Adrenal gland (tissue), 12 donors: ENCODE data around the gene LEAP2. TPM values are rescaled to one million over a fixed set of nuclear protein-coding genes. Genes with fewer than 3 reads are reported as not detected.
"Not testable (repeated sequence)": the region's sequence is repeated elsewhere in the genome, so short reads cannot be mapped to it uniquely, and the experiment has no call there.

Experiments used
- DNase-seq, 7 donors: peaks; one replicate each; pipeline ENCODE4 v3.0.0-alpha.2; 2019 to 2020
- H3K27ac ChIP-seq, 5 donors: fragments of 200-600 bp; sonication (generic) in 4 of 5; 1 replicate in 3 of 5; 2 replicates in 2 of 5; pipeline versions ENCODE4 v1.5.1 to v1.8.0; 2016 to 2020; ENCODE audit warnings: mild to moderate bottlenecking in 1 of 5
- H3K27me3 ChIP-seq: fragments of 200-600 bp; 2 replicates; pipeline ENCODE4 v1.8.0; 2021
- H3K36me3 ChIP-seq, 2 donors: fragments of 200-600 bp; replicated peaks in 1 of 2; 1 replicate in 1 of 2; 2 replicates in 1 of 2; pipeline versions ENCODE4 v1.5.1 to v1.8.0; 2018 to 2022
- H3K4me1 ChIP-seq, 2 donors: fragments of 200-600 bp; replicated peaks in 1 of 2; 1 replicate in 1 of 2; 2 replicates in 1 of 2; pipeline versions ENCODE4 v1.5.1 to v1.8.0; 2018 to 2021
- H3K4me3 ChIP-seq, 4 donors: fragments of 200-600 bp; sonication (generic) in 3 of 4; one replicate each; pipeline ENCODE4 v1.5.1; 2016 to 2018
- H3K9me3 ChIP-seq, 3 donors: fragments of 200-600 bp; sonication (generic) in 1 of 3; replicated peaks in 1 of 3; 1 replicate in 2 of 3; 2 replicates in 1 of 3; pipeline versions ENCODE4 v1.5.1 to v1.8.0; 2016 to 2021
- POLR2A ChIP-seq, 2 donors: fragments of 450-650 bp; IDR thresholded peaks; one replicate each; pipeline ENCODE4 v1.6.1; 2017; ENCODE audit warnings: antibody characterized with exemption in 2 of 2, mild to moderate bottlenecking in 2 of 2, moderate library complexity in 1 of 2
- WGBS, 4 donors: extraction: QIAGEN DNeasy Blood & Tissue Kit in 2 of 4; methylation state at CpG; one replicate each; pipeline versions ENCODE4 v1.1.5 to v1.1.7; 2013 to 2017; 5-methylcytosine and 5-hydroxymethylcytosine counted together
- intact Hi-C, 2 donors: fragments of 100-400 bp; cut with DNase I; formaldehyde crosslinking; loops; one replicate each; pipeline versions ENCODE4 v1.14.1 to v1.15.0; 2022 to 2023
- polyA plus RNA-seq, 3 donors: library from polyadenylated mRNA; stranded (reverse); fragments of 200-250 nt in 2 of 3; fragments of 350-450 nt in 1 of 3; fragmentation: Illumina TruSeq in 1 of 3; extraction: RNeasy Lipid Tissue Mini Kit (QIAGEN cat#74804) in 1 of 3; gene quantifications; one replicate each; pipeline ENCODE4 v1.2.3, GENCODE V29; 2013 to 2014
- total RNA-seq, 9 donors: library from RNA; depleted of rRNA in 4 of 9; stranded (reverse); fragments of >200 nt in 4 of 9; fragments of 120-200 nt in 1 of 9; fragmentation: NEBNext Ultra II Directional in 1 of 9; extraction: Animal tissue kit (Norgen Biotek cat#: 25700) in 1 of 9; gene quantifications; one replicate each; pipeline versions ENCODE4 v1.1.0 to v1.2.4, GENCODE V29; 2013 to 2023
- TF ChIP-seq, protein P1 (sequence below), 6 experiments: fragments of 450-650 bp in 4 of 6; fragments of 200-600 bp in 2 of 6; sonication (generic) in 1 of 6; IDR thresholded peaks; 1 replicate in 5 of 6; 2 replicates in 1 of 6; pipeline versions ENCODE4 v1.5.1 to v1.8.0; 2016 to 2021; ENCODE audit warnings: antibody characterized with exemption in 6 of 6, mild to moderate bottlenecking in 2 of 6, moderate library complexity in 1 of 6
- donor health status: healthy with polysubstance abuse.
- donor health status: Bipolar disorder and iron deficiency.
- donor health status: DM: yes; HTN: yes; CAD: no.
- donor health status: DM: no; HTN: no; CAD: no.
- donor health status: DM: no; HTN: no; CAD: no.
- donor health status: DM: yes; HTN: yes; CAD: no.

The LEAP2 gene
- total and polyA plus RNA-seq, 12 donors, result 0.39 to 3.1 (median 1.3) TPM; not detected in 2

DNA sequence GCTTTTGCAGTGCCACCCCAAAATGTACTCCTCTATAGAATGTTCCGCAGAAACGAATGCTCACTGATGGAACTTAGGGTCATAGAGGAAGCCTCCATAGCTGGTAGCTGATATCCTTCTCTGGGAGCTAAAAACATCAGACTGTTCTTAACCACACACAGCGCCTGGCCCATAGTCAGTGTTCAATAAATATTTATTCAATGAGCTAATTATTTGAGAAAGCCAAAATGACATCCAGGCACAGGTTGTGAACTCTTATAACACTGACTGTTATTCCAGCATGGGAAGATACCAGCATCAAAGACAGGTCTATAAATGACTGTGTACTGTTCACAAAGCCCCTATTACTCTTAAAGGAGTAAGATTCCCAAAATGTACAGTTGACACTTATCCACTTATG, 20.1 kb upstream of the LEAP2 start:
- Histone ChIP-seq H3K4me3 (no peak overlapping the region), H3K27me3 (no peaks in the 10 kb centered on the region), H3K9me3 (no peaks in the 10 kb centered on the region), H3K4me1 (no peaks in the 10 kb centered on the region), H3K27ac (no peak overlapping the region), H3K36me3 (no peaks in the 10 kb centered on the region)
- 91 to 98% (median 96%) methylated on average over 2 to 3 of the region's 3 CpGs for WGBS, 4 donors
- intact Hi-C loops, result no loop called here
- TF ChIP-seq, protein P1, sequence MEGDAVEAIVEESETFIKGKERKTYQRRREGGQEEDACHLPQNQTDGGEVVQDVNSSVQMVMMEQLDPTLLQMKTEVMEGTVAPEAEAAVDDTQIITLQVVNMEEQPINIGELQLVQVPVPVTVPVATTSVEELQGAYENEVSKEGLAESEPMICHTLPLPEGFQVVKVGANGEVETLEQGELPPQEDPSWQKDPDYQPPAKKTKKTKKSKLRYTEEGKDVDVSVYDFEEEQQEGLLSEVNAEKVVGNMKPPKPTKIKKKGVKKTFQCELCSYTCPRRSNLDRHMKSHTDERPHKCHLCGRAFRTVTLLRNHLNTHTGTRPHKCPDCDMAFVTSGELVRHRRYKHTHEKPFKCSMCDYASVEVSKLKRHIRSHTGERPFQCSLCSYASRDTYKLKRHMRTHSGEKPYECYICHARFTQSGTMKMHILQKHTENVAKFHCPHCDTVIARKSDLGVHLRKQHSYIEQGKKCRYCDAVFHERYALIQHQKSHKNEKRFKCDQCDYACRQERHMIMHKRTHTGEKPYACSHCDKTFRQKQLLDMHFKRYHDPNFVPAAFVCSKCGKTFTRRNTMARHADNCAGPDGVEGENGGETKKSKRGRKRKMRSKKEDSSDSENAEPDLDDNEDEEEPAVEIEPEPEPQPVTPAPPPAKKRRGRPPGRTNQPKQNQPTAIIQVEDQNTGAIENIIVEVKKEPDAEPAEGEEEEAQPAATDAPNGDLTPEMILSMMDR (IDR thresholded peaks at IDR 0.05), result no peak
- no peak for TF ChIP-seq POLR2A (IDR thresholded peaks at IDR 0.05)
- DNase-seq, result no peak

DNA sequence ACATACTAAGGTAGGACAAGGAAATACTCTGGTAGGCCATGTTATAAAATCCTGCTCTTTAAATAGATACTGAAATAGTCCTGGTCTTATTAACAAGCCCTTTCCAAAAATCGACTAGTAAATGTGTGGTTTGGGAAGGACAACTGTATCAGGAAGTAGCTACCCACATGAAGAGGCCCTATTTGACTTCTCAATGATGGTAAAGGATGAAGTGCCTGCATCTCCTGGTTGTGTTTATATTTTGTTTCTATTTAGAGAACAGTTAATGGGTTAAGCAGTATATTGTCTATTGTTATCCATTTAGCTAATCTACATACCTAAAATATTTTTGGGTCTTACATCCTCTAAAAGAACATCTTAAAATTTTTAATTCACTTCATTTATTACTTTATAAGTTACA, 19.7 kb upstream of the LEAP2 start:
- Histone ChIP-seq H3K4me1 (no peaks in the 10 kb centered on the region), H3K27ac (no peak overlapping the region), H3K27me3 (no peaks in the 10 kb centered on the region), H3K4me3 (no peak overlapping the region), H3K36me3 (no peaks in the 10 kb centered on the region), H3K9me3 (no peaks in the 10 kb centered on the region)
- intact Hi-C loops, result no loop called here
- no peak for TF ChIP-seq POLR2A (IDR thresholded peaks at IDR 0.05)
- TF ChIP-seq, protein P1 (IDR thresholded peaks at IDR 0.05), result no peak
- WGBS, 4 donors, result 9 to 39% (median 25%) methylated on average over 1 of the region's 1 CpG
- DNase-seq, result no peak

DNA sequence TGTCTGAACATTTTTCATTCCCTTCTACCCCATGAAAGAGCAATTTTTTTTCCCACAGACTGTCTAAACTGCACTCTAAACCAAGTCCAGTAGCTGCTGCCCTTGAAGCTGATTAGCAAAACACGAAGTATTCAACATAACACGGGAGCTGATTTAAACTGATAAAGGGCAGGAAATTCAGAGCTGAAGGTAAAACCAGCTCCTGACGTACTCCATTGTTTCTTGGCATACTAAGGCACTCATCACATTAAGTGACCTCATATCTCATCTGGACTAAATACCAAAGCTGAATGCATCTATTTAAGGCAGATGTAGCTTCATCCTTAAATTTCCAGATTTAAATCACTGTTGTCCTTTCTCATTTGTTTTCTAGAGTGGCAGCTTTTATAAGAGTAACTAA, 19.2 kb upstream of the LEAP2 start:
- H3K4me3 ChIP-seq, result no peak overlapping the region
- H3K36me3 ChIP-seq, result no peaks in the 10 kb centered on the region
- no peaks in the 10 kb centered on the region for H3K27me3 ChIP-seq
- DNase-seq, result no peak
- no peaks in the 10 kb centered on the region for H3K4me1 ChIP-seq
- no peak overlapping the region for H3K27ac ChIP-seq
- H3K9me3 ChIP-seq, result no peaks in the 10 kb centered on the region
- 10 to 27% (median 21%) methylated on average over 3 of the region's 3 CpGs for WGBS, 4 donors
- TF ChIP-seq, protein P1 (IDR thresholded peaks at IDR 0.05), result no peak
- no peak for TF ChIP-seq POLR2A (IDR thresholded peaks at IDR 0.05)
- intact Hi-C loops, result no loop called here

DNA sequence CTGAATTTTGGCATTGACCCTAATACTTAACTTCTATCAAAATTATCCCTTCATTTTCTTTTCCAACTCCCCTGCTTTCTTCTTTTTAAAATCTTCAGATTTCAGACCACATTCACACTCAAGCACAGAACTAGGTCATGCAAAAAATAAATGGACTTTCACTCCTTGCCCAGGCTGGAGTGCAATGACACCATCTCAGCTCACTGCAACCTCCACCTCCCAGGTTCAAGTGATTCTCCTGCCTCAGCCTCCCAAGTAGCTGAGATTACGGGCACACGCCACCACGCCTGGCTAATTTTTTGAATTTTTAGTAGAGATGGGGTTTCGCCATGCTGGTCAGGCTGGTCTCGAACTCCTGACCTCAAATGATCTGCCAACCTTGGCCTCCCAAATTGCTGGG, 18.5 kb upstream of the LEAP2 start:
- H3K4me1 ChIP-seq, intact Hi-C loops, H3K27ac ChIP-seq, H3K4me3 ChIP-seq, H3K36me3 ChIP-seq, H3K9me3 ChIP-seq, H3K27me3 ChIP-seq, DNase-seq: not testable (repeated sequence)
- 92 to 100% (median 97%) methylated on average over 5 of the region's 5 CpGs for whole genome bisulfite sequencing, 4 donors

DNA sequence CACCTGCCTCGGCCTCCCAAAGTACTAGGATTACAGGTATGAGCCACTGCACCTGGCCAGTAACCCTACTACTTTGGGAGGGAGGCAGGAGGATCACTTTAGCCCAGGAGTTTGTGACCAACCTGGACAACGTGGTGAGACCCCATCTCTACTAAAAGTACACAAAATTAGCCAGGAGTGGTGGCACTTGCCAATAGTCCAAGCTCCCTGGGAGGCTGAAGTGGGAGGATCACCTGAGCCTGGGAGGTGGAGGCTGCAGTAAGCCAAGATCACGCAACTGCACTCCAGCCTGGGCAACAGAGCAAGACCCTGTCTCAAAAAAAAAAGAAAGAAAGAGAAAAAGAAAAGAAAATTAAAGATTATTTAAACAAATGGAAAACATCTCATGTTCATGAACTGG, 17.5 kb upstream of the LEAP2 start:
- no peaks in the 10 kb centered on the region for H3K27me3 ChIP-seq
- DNase-seq, result no peak
- H3K9me3 ChIP-seq, result no peaks in the 10 kb centered on the region
- no peak overlapping the region for H3K27ac ChIP-seq
- TF ChIP-seq POLR2A (IDR thresholded peaks at IDR 0.05), result no peak
- TF ChIP-seq, protein P1 (IDR thresholded peaks at IDR 0.05), result no peak
- no peaks in the 10 kb centered on the region for H3K4me1 ChIP-seq
- WGBS, 4 donors, result 75 to 96% (median 82%) methylated on average over 2 to 3 of the region's 3 CpGs
- intact Hi-C loops, result no loop called here
- H3K4me3 ChIP-seq, result no peak overlapping the region
- H3K36me3 ChIP-seq, result no peaks in the 10 kb centered on the region
